Measurements from ENCODE around the gene PTRH2. TPM values are rescaled to one million over a fixed set of nuclear protein-coding genes. Genes with fewer than 3 reads are reported as not detected.

Gene PTRH2
- total and polyA plus RNA-seq, 2 of the 8 experiments (the other 6 are each of a cell fraction or from before 2014, with no cell fraction given) = 39.4 to 43.2 TPM

- TF ChIP-seq SRF (IDR thresholded peaks at IDR 0.05; ENCODE audit: low read depth, low read length) = no peak
Observed at GRCh38 chr17:59733697-59734096, 26.5 kb upstream of the PTRH2 start (continued).

Data from H1 (cell line).